Kidney (tissue), 14 donors: Measurements from ENCODE around the gene ACVRL1. TPM values are rescaled to one million over a fixed set of nuclear protein-coding genes. Genes with fewer than 3 reads are reported as not detected.

Experiments used
- DNase-seq, 5 donors: peaks; one replicate each; pipeline ENCODE4 v3.0.0-alpha.2; 2013 to 2020
- FAIRE-seq: peaks from 2 replicates; lab custom pipeline; 2012; peaks lifted over from hg19 to GRCh38; lab: Jason Lieb, UNC
- H3K27ac ChIP-seq, 2 donors: one replicate each; pipeline ENCODE4 v1.7.0; 2013; ENCODE audit warnings: low read depth in 2 of 2, low read length in 2 of 2, inconsistent platforms in 1 of 2
- H3K27me3 ChIP-seq: one replicate; pipeline ENCODE4 v1.7.1; 2013; ENCODE audit warnings: low read length, inconsistent platforms; ENCODE audit not compliant: control insufficient read depth, insufficient read depth
- H3K36me3 ChIP-seq, 3 donors: one replicate each; pipeline versions ENCODE4 v1.7.0 to v1.7.1; 2013; ENCODE audit warnings: low read length in 3 of 3, control low read depth in 1 of 3, inconsistent platforms in 1 of 3; ENCODE audit not compliant: insufficient read depth in 3 of 3, control insufficient read depth in 2 of 3
- H3K4me1 ChIP-seq, 3 donors: one replicate each; pipeline versions ENCODE4 v1.7.0 to v1.7.1; 2013; ENCODE audit warnings: low read length in 3 of 3, inconsistent platforms in 1 of 3, low read depth in 1 of 3; ENCODE audit not compliant: control insufficient read depth in 2 of 3, insufficient read depth in 2 of 3
- H3K4me3 ChIP-seq, 3 donors: one replicate each; pipeline versions ENCODE4 v1.7.0 to v1.8.1; 2013; ENCODE audit warnings: low read length in 3 of 3, control low read depth in 1 of 3, inconsistent platforms in 1 of 3
- H3K9ac ChIP-seq, 3 donors: one replicate each; pipeline versions ENCODE4 v1.7.0 to v1.7.1; 2013; ENCODE audit warnings: low read length in 3 of 3, control low read depth in 1 of 3, inconsistent platforms in 1 of 3
- H3K9me3 ChIP-seq, 3 donors: one replicate each; pipeline versions ENCODE4 v1.7.0 to v1.7.1; 2013; ENCODE audit warnings: low read length in 3 of 3, control low read depth in 1 of 3, inconsistent platforms in 1 of 3; ENCODE audit not compliant: control insufficient read depth in 2 of 3, insufficient read depth in 1 of 3
- CTCF ChIP-seq: IDR thresholded peaks from 3 replicates; pipeline ENCODE4 v1.5.1; 2012; ENCODE audit warnings: mild to moderate bottlenecking, moderate library complexity, borderline replicate concordance; ENCODE audit not compliant: insufficient read depth; ENCODE audit errors: extremely low read depth
- intact Hi-C: fragments of 100-400 bp; cut with DNase I; formaldehyde crosslinking; loops from one replicate; pipeline ENCODE4 v1.11.1; 2022
- polyA plus RNA-seq: library from polyadenylated mRNA; stranded (reverse); fragments of 350-450 nt; fragmentation: Illumina TruSeq; extraction: RNeasy Lipid Tissue Mini Kit (QIAGEN cat#74804); gene quantifications from one replicate; pipeline ENCODE4 v1.2.3, GENCODE V29; 2014; ENCODE audit warnings: low read depth, low replicate concordance; ENCODE audit not compliant: insufficient read depth
- total RNA-seq: library from RNA; stranded (reverse); fragmentation: NEBNext Ultra II Directional; extraction: Animal tissue kit (Norgen Biotek cat#: 25700); gene quantifications from one replicate; pipeline ENCODE4 v1.2.1, GENCODE V29; 2021
- donor health status: control.
- donor health status: control.
- donor health status: control.
- donor health status: control.
- donor health status: control.
- donor health status: DM: yes; HTN: yes; CAD: no.
- donor health status: Normal renal cell carcinoma (clear cell type).

The ACVRL1 gene
- total and polyA plus RNA-seq, 2 donors from 2014 or later: 29.1 to 88.4 TPM

- H3K9me3 ChIP-seq: no peaks in the 10 kb centered on the region
- H3K4me1 ChIP-seq: peaks cover 2 to 10% (median 8%) of the 10 kb centered on the region in 3 donors
- H3K9ac ChIP-seq: no peak overlapping the region
- H3K4me3 ChIP-seq: no peak overlapping the region
- no peak overlapping the region for H3K27ac ChIP-seq
- peaks cover 0 to 5% (median 3%) of the 10 kb centered on the region in 3 donors for H3K36me3 ChIP-seq
- no peak for FAIRE-seq
- DNase-seq: peak in 1 of 5 donors; percentile 35
- intact Hi-C loops: no loop called here
- no peak for TF ChIP-seq CTCF
- H3K27me3 ChIP-seq: no peaks in the 10 kb centered on the region
Measured at GRCh38 chr12:51915951-51916350, 8.6 kb downstream of the ACVRL1 start.

GRCh38 chr12:51917041-51917590, 9.8 kb downstream of the ACVRL1 start:
- peaks cover 0 to 5% (median 3%) of the 10 kb centered on the region in 3 donors for H3K36me3 ChIP-seq
- FAIRE-seq (no peak), DNase-seq (no peak)
- no peaks in the 10 kb centered on the region for H3K9me3 ChIP-seq
- intact Hi-C loops: no loop called here
- H3K4me3 ChIP-seq: no peak overlapping the region
- no peak for TF ChIP-seq CTCF
- no peak overlapping the region for H3K27ac ChIP-seq
- H3K27me3 ChIP-seq: no peaks in the 10 kb centered on the region
- H3K4me1 ChIP-seq: peaks cover 0 to 9% (median 3%) of the 10 kb centered on the region in 3 donors
- H3K9ac ChIP-seq: no peak overlapping the region

- Histone ChIP-seq H3K27me3 (no peaks in the 10 kb centered on the region), H3K27ac (no peak overlapping the region), H3K36me3 (peaks cover 0 to 5% (median 3%) of the 10 kb centered on the region in 3 donors), H3K4me3 (no peak overlapping the region), H3K9ac (no peak overlapping the region), H3K9me3 (no peaks in the 10 kb centered on the region), H3K4me1 (peaks cover 0 to 13% (median 11%) of the 10 kb centered on the region in 3 donors)
- intact Hi-C loops: no loop called here
- TF ChIP-seq CTCF: no peak
- FAIRE-seq (no peak), DNase-seq (peak in 1 of 5 donors; percentile 32)
Measured at GRCh38 chr12:51917746-51918453, 10.6 kb downstream of the ACVRL1 start.
